ENCODE measurements around the gene CDC20B. TPM values are rescaled to one million over a fixed set of nuclear protein-coding genes. Genes with fewer than 3 reads are reported as not detected.

The CDC20B gene
- polyA plus RNA-seq, 3 donors: not detected

- H3K27me3 ChIP-seq (ENCODE audit: control insufficient read depth in 2 of 2, insufficient read depth in 2 of 2, low read length in 2 of 2): peaks cover 46 to 71% of the 10 kb centered on the region in 2 donors
- peaks cover 61 to 77% (median 68%) of the 10 kb centered on the region in 3 donors for H3K27me3 Mint-ChIP-seq (ENCODE audit: low read depth in 3 of 3)
Observed at GRCh38 chr5:55171471-55171870, 1.5 kb downstream of the CDC20B start.

GRCh38 chr5:55162666-55163065 is 10.3 kb downstream of the CDC20B start:
- Histone ChIP-seq H3K27ac (ENCODE audit: low read depth in 1 of 2, low read length in 2 of 2) (no peak overlapping the region), H3K27me3 (ENCODE audit: control insufficient read depth in 2 of 2, insufficient read depth in 2 of 2, low read length in 2 of 2) (peaks cover 22 to 41% of the 10 kb centered on the region in 2 donors), H3K9me3 (replicated peaks in 1 of 2; ENCODE audit: control insufficient read depth in 1 of 2, insufficient read depth in 1 of 2, low read length in 2 of 2) (no peaks in the 10 kb centered on the region), H3K9ac (ENCODE audit: insufficient read depth, low read length, poor library complexity, severe bottlenecking) (no peak overlapping the region), H3K4me1 (ENCODE audit: control insufficient read depth in 1 of 2, insufficient read depth in 2 of 2, low read length in 2 of 2) (no peaks in the 10 kb centered on the region), H2AFZ (ENCODE audit: insufficient read depth, low read depth, low read length, poor library complexity, severe bottlenecking) (no peak overlapping the region), H3K4me3 (replicated peaks in 1 of 3; ENCODE audit: low read depth in 2 of 3, low read length in 3 of 3) (no peak overlapping the region), H3K36me3 (replicated peaks in 1 of 2; ENCODE audit: control insufficient read depth in 1 of 2, insufficient read depth in 2 of 2, low read length in 2 of 2) (no peaks in the 10 kb centered on the region), H3K4me2 (replicated peaks; ENCODE audit: extremely low read depth, low read length, poor library complexity, severe bottlenecking) (no peak overlapping the region), H4K20me1 (ENCODE audit: insufficient read depth, low read length) (no peaks in the 10 kb centered on the region), H3K79me2 (ENCODE audit: insufficient read depth, low read length) (no peaks in the 10 kb centered on the region)
- no CpG with 5 or more reads among the region's 4 CpGs for WGBS (ENCODE audit: insufficient coverage)
- DNase-seq: no peak
- Mint-ChIP-seq H3K36me3 (no peaks in the 10 kb centered on the region), H3K9me3 (peaks cover 0 to 2% (median 0%) of the 10 kb centered on the region in 7 donors), H3K4me1 (peaks cover 9% of the 10 kb centered on the region), H3K27me3 (ENCODE audit: low read depth in 3 of 3) (peaks cover 21 to 56% (median 31%) of the 10 kb centered on the region in 3 donors), H3K27ac (no peak overlapping the region), H3K4me3 (no peak overlapping the region)
- TF ChIP-seq CTCF (IDR thresholded peaks at IDR 0.05): no peak
- intact Hi-C loops (cut with micrococcal nuclease): no loop called here

More at GRCh38 chr5:55171471-55171870, 1.5 kb downstream of the CDC20B start:
- H3K4me2 ChIP-seq (replicated peaks; ENCODE audit: extremely low read depth, low read length, poor library complexity, severe bottlenecking): no peak overlapping the region
- Mint-ChIP-seq H3K27ac (no peak overlapping the region), H3K9me3 (peaks cover 0 to 17% (median 0%) of the 10 kb centered on the region in 7 donors), H3K4me1 (peaks cover 26% of the 10 kb centered on the region), H3K36me3 (peaks cover 0 to 2% of the 10 kb centered on the region in 2 donors), H3K4me3 (no peak overlapping the region)
- peaks cover 26 to 28% of the 10 kb centered on the region in 2 donors for H3K4me1 ChIP-seq (ENCODE audit: control insufficient read depth in 1 of 2, insufficient read depth in 2 of 2, low read length in 2 of 2)
- intact Hi-C loops (cut with micrococcal nuclease): no loop called here
- H3K9me3 ChIP-seq (replicated peaks in 1 of 2; ENCODE audit: control insufficient read depth in 1 of 2, insufficient read depth in 1 of 2, low read length in 2 of 2): peaks cover 0 to 11% of the 10 kb centered on the region in 2 donors
- DNase-seq: no peak
- H3K27ac ChIP-seq (ENCODE audit: low read depth in 1 of 2, low read length in 2 of 2): no peak overlapping the region
- no peak overlapping the region for H2AFZ ChIP-seq (ENCODE audit: insufficient read depth, low read depth, low read length, poor library complexity, severe bottlenecking)
- no peak for TF ChIP-seq CTCF (IDR thresholded peaks at IDR 0.05)
- H3K36me3 ChIP-seq (replicated peaks in 1 of 2; ENCODE audit: control insufficient read depth in 1 of 2, insufficient read depth in 2 of 2, low read length in 2 of 2): no peaks in the 10 kb centered on the region
- H3K79me2 ChIP-seq (ENCODE audit: insufficient read depth, low read length): no peaks in the 10 kb centered on the region
- WGBS (ENCODE audit: insufficient coverage): 13% methylated on average over 1 of the region's 2 CpGs
- no peak overlapping the region for H3K9ac ChIP-seq (ENCODE audit: insufficient read depth, low read length, poor library complexity, severe bottlenecking)
- no peaks in the 10 kb centered on the region for H4K20me1 ChIP-seq (ENCODE audit: insufficient read depth, low read length)
- H3K4me3 ChIP-seq (replicated peaks in 1 of 3; ENCODE audit: low read depth in 2 of 3, low read length in 3 of 3): no peak overlapping the region
